IPS-NIHi7 (cell line): Measurements from ENCODE around the gene HAVCR1.

Experiments
- DNase-seq: peaks from one replicate; pipeline ENCODE4 v3.0.0; 2012; ENCODE audit warnings: mixed read lengths; ENCODE audit errors: extremely low spot score

The HAVCR1 gene

DNA sequence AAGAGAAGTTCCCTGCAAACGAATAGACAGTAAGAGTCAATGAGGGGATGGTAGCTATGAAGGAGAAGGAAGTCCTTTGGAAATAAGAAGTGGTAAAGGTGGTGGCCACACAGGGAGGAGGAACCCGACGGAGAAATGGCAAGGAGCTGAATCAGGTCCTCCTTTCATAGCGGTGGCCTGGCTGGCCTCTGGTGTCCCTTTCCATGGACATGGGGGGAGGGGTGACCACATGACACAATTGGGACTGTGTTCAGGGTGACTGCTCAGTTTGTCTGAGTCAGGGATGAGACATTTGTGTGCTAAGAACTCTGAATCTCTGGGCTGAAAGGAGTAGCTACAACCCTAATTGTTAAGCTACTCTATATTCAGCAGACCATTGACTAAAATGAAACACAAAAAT, 67.2 kb downstream of the HAVCR1 start:
- no peak for DNase-seq

DNA sequence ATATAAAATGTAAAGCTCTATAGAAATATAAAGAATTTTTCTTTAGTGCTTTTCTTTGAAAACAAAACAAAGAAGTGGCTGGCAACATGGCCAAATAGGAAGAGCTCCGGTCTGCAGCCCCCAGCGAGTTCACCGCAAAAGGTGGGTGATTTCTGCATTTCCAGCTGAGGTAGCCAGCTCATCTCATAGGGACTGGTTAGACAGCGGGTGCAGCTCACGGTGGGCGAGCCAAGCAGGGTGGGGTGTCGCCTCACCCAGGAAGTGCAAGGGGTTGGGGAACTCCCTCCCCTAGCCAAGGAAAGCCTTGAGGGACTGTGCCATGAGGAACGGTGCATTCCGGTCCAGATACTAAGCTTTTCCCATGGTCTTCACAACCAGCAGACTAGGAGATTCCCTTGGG, 74.9 kb downstream of the HAVCR1 start:
- no peak for DNase-seq

DNA sequence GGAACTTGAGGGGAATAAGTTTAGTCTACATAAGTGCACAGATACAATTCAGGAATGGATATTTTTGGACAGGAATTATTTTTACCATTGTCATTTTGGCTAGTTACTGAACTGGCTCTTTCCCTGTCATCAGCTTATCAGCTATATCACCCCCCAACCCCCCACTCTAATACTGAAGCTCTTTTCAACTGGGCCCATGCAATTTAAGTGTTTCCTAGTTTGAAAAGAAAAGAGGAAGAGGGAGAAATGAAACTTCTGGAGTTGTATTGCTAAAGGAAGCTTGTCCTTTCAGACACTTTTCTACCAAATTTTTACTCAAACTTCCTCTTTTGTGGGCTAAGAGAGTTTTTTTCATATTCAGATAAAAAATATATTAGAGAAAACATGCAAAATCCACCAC, 77.4 kb downstream of the HAVCR1 start:
- no peak for DNase-seq
